ENCODE results near the gene KIAA0753.

DNA sequence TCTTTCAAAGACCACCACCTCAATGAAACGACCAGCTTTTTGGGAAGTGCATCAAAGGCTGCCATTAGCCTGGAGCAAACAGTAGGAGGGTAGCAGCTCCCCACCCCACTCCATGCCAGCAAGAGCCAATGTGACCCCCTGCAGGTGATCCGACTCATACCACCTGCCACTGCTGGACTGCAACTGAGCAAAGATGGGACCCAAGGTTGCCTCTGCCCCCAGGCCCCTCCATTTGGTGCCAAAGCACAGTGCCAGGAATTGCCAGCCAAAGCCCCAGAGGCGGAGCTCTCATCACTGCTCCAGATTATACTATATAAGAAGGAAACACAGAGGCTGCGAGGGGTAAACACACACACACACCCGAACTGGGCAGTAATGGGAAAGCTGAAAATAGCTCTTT is 92.5 kb downstream of the KIAA0753 start:
- no peak for TF ChIP-seq POLR2A (IDR thresholded peaks at IDR 0.05)
- TF ChIP-seq, protein P1, sequence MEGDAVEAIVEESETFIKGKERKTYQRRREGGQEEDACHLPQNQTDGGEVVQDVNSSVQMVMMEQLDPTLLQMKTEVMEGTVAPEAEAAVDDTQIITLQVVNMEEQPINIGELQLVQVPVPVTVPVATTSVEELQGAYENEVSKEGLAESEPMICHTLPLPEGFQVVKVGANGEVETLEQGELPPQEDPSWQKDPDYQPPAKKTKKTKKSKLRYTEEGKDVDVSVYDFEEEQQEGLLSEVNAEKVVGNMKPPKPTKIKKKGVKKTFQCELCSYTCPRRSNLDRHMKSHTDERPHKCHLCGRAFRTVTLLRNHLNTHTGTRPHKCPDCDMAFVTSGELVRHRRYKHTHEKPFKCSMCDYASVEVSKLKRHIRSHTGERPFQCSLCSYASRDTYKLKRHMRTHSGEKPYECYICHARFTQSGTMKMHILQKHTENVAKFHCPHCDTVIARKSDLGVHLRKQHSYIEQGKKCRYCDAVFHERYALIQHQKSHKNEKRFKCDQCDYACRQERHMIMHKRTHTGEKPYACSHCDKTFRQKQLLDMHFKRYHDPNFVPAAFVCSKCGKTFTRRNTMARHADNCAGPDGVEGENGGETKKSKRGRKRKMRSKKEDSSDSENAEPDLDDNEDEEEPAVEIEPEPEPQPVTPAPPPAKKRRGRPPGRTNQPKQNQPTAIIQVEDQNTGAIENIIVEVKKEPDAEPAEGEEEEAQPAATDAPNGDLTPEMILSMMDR (IDR thresholded peaks at IDR 0.05 in 4 of 5, conservative IDR thresholded peaks at IDR 0.05 in 1 of 5): no peak
